Motor neuron (in vitro differentiated cells): ENCODE data around the gene SLU7. TPM values are rescaled to one million over a fixed set of nuclear protein-coding genes. Genes with fewer than 3 reads are reported as not detected.
A peak's percentile ranks its signal among the peaks of the same experiment; 100 is the strongest.
"Not testable (repeated sequence)": the region's sequence is repeated elsewhere in the genome, so short reads cannot be mapped to it uniquely, and the experiment has no call there.

ENCODE experiments used
- ATAC-seq, 8 experiments: fragments of 200-7000 bp; cut with Tn5 transposase; replicated peaks in 6 of 8; 2 replicates each; pipeline ENCODE4 v1.8.0; 2021; ENCODE audit warnings: mild to moderate bottlenecking in 8 of 8, moderate library complexity in 8 of 8
- H3K27ac ChIP-seq, 2 donors: fragments of 250-450 bp; sonication (Bioruptor Pico); 2 replicates each; pipeline ENCODE4 v1.9.0; 2021; ENCODE audit warnings: antibody characterized with exemption in 2 of 2, mild to moderate bottlenecking in 2 of 2, moderate library complexity in 1 of 2
- H3K4me1 ChIP-seq, 2 donors: fragments of 250-450 bp; sonication (Bioruptor Pico); replicated peaks in 1 of 2; 2 replicates each; pipeline ENCODE4 v1.6.1; 2021; ENCODE audit warnings: antibody characterized with exemption in 2 of 2, mild to moderate bottlenecking in 2 of 2, moderate library complexity in 1 of 2
- H3K4me3 ChIP-seq, 5 donors: fragments of 250-450 bp; sonication (Bioruptor Pico); 2 replicates each; pipeline ENCODE4 v1.9.0; 2021; ENCODE audit warnings: antibody characterized with exemption in 5 of 5, mild to moderate bottlenecking in 5 of 5, moderate library complexity in 4 of 5
- WGBS, 10 experiments: fragments of 450-650 bp; shearing (Covaris generic); methylation state at CpG; one replicate each; pipeline ENCODE4 v1.0.0; 2022; 5-methylcytosine and 5-hydroxymethylcytosine counted together
- in situ Hi-C, 9 experiments: fragments of 400-800 bp; cut with MboI; loops; one replicate each; pipeline ENCODE4 v1.15.0; 2021; ENCODE audit warnings: low sequenced_read_pairs in 9 of 9, low pct_unique_long_range_greater_than_20kb in 2 of 9; ENCODE audit not compliant: unreplicated experiment in 9 of 9
- total RNA-seq, 8 experiments: library from RNA; unstranded; fragments of 300-600 nt; gene quantifications; 2 replicates each; pipeline versions ENCODE4 v1.2.3 to v1.2.4, GENCODE V29; 2022

SLU7 gene
- total RNA-seq, 8 experiments from 2014 or later = 44.1 to 66.9 (median 61.5) TPM

- in situ Hi-C loops = no loop called here
- no peak for ATAC-seq
- 0 to 93% (median 75%) methylated on average over 1 of the region's 1 CpG; no CpG with 5 or more reads in 1 of the 10 experiments for WGBS, 10 experiments
Observed at GRCh38 chr5:160445132-160445531, 26.3 kb upstream of the SLU7 start.

GRCh38 chr5:160444407-160444806, 25.5 kb upstream of the SLU7 start:
- Histone ChIP-seq H3K4me3 (no peak overlapping the region), H3K4me1 (no peaks in the 10 kb centered on the region), H3K27ac (no peak overlapping the region)
- no peak for ATAC-seq
- in situ Hi-C loops = no loop called here
- 13 to 100% (median 88%) methylated on average over 1 of the region's 1 CpG; no CpG with 5 or more reads in 1 of the 10 experiments for WGBS, 10 experiments

More at GRCh38 chr5:160445132-160445531, 26.3 kb upstream of the SLU7 start:
- H3K4me3 ChIP-seq = no peak overlapping the region
- no peaks in the 10 kb centered on the region for H3K4me1 ChIP-seq
- no peak overlapping the region for H3K27ac ChIP-seq

GRCh38 chr5:160442824-160443431, 24.0 kb upstream of the SLU7 start:
- WGBS, 10 experiments = 33 to 89% (median 79%) methylated on average over 1 to 3 of the region's 4 CpGs; no CpG with 5 or more reads in 2 of the 10 experiments
- in situ Hi-C loops = no loop called here
- Histone ChIP-seq H3K4me1 (no peaks in the 10 kb centered on the region), H3K27ac (no peak overlapping the region), H3K4me3 (no peak overlapping the region)
- ATAC-seq = no peak

- 0 to 80% (median 33%) methylated on average over 1 of the region's 1 CpG; no CpG with 5 or more reads in 5 of the 10 experiments for WGBS, 10 experiments
- H3K4me1 ChIP-seq = no peaks in the 10 kb centered on the region
- no peak overlapping the region for H3K4me3 ChIP-seq
- no peak overlapping the region for H3K27ac ChIP-seq
- no peak for ATAC-seq
- in situ Hi-C loops = no loop called here
Observed at GRCh38 chr5:160441311-160441781, 22.5 kb upstream of the SLU7 start.

GRCh38 chr5:160439205-160439600, 20.3 kb upstream of the SLU7 start:
- Histone ChIP-seq H3K4me1 (peaks cover 2 to 5% of the 10 kb centered on the region in 2 donors), H3K27ac (no peak overlapping the region), H3K4me3 (peak overlapping the region in 1 of 5 donors; percentile 0)
- peak; percentile 79 to 95 (median 87) for ATAC-seq
- WGBS, 10 experiments = 0 to 76% (median 24%) methylated on average over 1 to 6 of the region's 11 CpGs; no CpG with 5 or more reads in 2 of the 10 experiments
- in situ Hi-C loops = no loop called here

- in situ Hi-C loops = no loop called here
- 0 to 67% (median 23%) methylated on average over 1 to 11 of the region's 18 CpGs for WGBS, 10 experiments
- Histone ChIP-seq H3K27ac (no peak overlapping the region), H3K4me1 (peaks cover 8 to 11% of the 10 kb centered on the region in 2 donors), H3K4me3 (peak overlapping the region in 1 of 5 donors; percentile 0)
- peak in 7 of 8 experiments; percentile 0 to 79 (median 12) for ATAC-seq
Observed at GRCh38 chr5:160438316-160439204, 19.7 kb upstream of the SLU7 start.

GRCh38 chr5:160437271-160437670, 18.4 kb upstream of the SLU7 start:
- in situ Hi-C loops = no loop called here

GRCh38 chr5:160436661-160437060, 17.8 kb upstream of the SLU7 start:
- H3K27ac ChIP-seq, in situ Hi-C loops, ATAC-seq, H3K4me3 ChIP-seq: not testable (repeated sequence)
- H3K4me1 ChIP-seq = peaks cover 19 to 21% of the 10 kb centered on the region in 2 donors
- 19 to 82% (median 63%) methylated on average over 1 to 4 of the region's 6 CpGs; no CpG with 5 or more reads in 4 of the 10 experiments for WGBS, 10 experiments

More at GRCh38 chr5:160437271-160437670, 18.4 kb upstream of the SLU7 start:
- Histone ChIP-seq H3K27ac (no peak overlapping the region), H3K4me3 (no peak overlapping the region), H3K4me1 (peaks cover 16 to 19% of the 10 kb centered on the region in 2 donors)
- no peak for ATAC-seq

GRCh38 chr5:160436017-160436416, 17.1 kb upstream of the SLU7 start:
- Histone ChIP-seq H3K27ac (no peak overlapping the region), H3K4me1 (peaks cover 19 to 21% of the 10 kb centered on the region in 2 donors), H3K4me3 (no peak overlapping the region)
- in situ Hi-C loops = no loop called here
- 68 to 100% (median 91%) methylated on average over 1 to 4 of the region's 4 CpGs; no CpG with 5 or more reads in 1 of the 10 experiments for WGBS, 10 experiments
- ATAC-seq = no peak

GRCh38 chr5:160435532-160435931, 16.7 kb upstream of the SLU7 start:
- ATAC-seq = no peak
- 40 to 100% (median 100%) methylated on average over 1 of the region's 1 CpG; no CpG with 5 or more reads in 1 of the 10 experiments for WGBS, 10 experiments
- Histone ChIP-seq H3K27ac (no peak overlapping the region), H3K4me1 (peaks cover 19 to 21% of the 10 kb centered on the region in 2 donors), H3K4me3 (no peak overlapping the region)
- in situ Hi-C loops = no loop called here

GRCh38 chr5:160434022-160434531, 15.2 kb upstream of the SLU7 start:
- in situ Hi-C loops = no loop called here

GRCh38 chr5:160432787-160433186, 13.9 kb upstream of the SLU7 start:
- Histone ChIP-seq H3K27ac (no peak overlapping the region), H3K4me1 (peaks cover 19 to 21% of the 10 kb centered on the region in 2 donors), H3K4me3 (no peak overlapping the region)
- WGBS, 10 experiments = 40 to 100% (median 89%) methylated on average over 1 to 7 of the region's 7 CpGs; no CpG with 5 or more reads in 3 of the 10 experiments
- in situ Hi-C loops = no loop called here
- ATAC-seq = no peak

More at GRCh38 chr5:160434022-160434531, 15.2 kb upstream of the SLU7 start:
- WGBS, 10 experiments = 40 to 90% (median 58%) methylated on average over 1 to 7 of the region's 9 CpGs; no CpG with 5 or more reads in 2 of the 10 experiments
- H3K4me1 ChIP-seq = peaks cover 19 to 21% of the 10 kb centered on the region in 2 donors
- no peak overlapping the region for H3K4me3 ChIP-seq
- peak in 5 of 8 experiments; percentile 94 to 98 (median 97) for ATAC-seq
- peak overlapping the region; percentile 44 to 52 for H3K27ac ChIP-seq

- Histone ChIP-seq H3K4me1 (peaks cover 19 to 21% of the 10 kb centered on the region in 2 donors), H3K27ac (no peak overlapping the region), H3K4me3 (no peak overlapping the region)
- in situ Hi-C loops = no loop called here
- WGBS, 10 experiments = 60 to 100% (median 100%) methylated on average over 1 to 3 of the region's 4 CpGs; no CpG with 5 or more reads in 3 of the 10 experiments
- no peak for ATAC-seq
Observed at GRCh38 chr5:160432196-160432595, 13.3 kb upstream of the SLU7 start.
